Measurements from ENCODE around the gene IGSF21.

Gene IGSF21

DNA sequence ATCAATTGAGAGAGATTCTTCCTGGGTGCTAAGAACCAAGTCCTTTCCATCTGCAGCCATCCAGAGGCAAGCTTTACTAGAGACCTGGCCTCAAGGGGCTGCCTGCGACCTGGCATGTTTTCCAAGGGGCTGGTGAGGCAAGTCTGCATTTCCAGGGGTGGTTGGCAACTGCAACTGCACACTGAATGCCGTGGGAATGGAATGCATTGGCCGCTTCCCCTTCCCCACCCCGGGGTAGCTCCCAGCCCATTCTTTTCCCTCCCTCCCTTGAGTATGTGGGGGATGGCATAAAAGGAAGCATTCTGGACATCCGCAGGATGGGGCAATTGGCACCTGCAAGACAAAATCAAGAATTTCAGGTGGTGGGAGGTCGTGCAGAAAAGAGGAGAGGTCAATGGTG is 155.1 kb downstream of the IGSF21 start:
- no peak for DNase-seq (ENCODE audit: low read depth in 2 of 2)

DNA sequence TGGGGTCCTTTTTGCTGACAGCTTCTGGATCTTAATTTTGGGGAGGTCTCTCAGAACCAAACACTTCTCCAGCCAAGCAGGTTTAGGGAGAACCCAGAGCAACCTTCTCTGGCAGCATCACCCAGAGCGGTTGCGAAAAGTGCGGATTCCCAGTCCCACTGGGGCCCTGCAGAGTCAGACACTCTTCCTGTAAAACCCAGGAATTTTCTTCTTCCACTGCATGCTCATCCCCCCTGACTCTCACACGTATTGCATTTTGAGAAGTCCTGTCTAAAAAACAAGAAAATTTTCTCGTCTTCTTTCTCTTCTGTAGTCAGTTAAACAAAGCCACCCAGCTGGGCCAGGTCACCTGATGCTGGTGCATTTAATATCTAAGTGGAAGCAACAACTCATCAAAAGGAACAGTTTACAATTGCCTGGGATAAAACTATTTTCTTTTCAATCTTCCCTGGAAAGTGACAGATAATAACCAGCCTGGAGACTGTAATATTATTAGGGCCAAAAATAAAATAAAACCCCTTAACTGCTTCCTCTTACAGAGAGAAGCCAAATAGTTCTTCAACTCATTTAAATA is 156.0 kb downstream of the IGSF21 start:
- DNase-seq (ENCODE audit: low read depth in 2 of 2) = no peak

DNA sequence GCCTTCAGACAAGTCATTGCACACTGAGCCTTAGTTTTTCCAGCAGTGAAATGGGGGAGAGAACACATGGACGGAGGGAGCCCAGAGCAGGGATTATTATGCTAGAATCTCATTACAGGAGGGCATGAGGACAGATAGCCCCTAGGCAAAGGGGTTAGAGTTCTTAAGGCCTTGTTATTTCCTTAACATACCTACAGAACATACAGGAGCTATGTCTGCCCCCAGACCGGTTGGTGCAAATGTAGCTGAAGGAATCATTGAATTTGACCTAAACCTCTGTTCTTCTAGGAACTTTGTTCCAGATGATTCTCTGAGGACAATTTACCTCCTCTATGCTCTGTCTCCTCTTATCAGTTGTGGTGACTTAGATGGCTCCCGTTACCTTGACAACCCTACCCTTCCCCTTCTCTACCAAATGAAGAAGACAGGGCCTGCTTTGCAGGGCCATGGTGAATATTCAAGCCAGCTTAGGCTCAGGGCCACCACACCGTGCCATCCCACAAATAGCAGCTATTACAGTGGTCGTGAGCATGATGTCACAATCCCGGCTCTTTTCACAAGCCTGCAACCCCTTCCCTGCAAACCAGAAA is 156.9 kb downstream of the IGSF21 start:
- DNase-seq (ENCODE audit: low read depth in 2 of 2) = no peak

DNA sequence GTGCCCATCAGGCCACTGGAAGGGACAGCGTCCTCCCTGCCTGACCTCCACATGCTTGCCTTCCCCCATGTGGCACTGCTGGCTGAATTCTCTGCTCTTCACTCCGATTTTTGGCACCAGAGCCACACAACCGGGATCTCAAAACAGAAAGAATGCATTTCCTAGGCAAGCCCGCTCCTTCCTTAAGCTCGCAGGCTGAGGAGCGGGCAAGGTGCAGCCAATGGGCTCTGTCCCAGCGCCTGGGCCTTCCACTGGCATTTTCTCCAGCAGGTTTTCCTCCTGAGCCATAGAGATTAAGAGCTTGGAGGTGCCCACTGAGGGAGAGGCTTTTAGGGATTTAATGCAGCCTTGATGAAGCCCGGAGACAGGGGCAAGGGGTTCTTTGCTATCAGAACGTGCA is 158.0 kb downstream of the IGSF21 start:
- DNase-seq (ENCODE audit: low read depth in 2 of 2) = no peak

DNA sequence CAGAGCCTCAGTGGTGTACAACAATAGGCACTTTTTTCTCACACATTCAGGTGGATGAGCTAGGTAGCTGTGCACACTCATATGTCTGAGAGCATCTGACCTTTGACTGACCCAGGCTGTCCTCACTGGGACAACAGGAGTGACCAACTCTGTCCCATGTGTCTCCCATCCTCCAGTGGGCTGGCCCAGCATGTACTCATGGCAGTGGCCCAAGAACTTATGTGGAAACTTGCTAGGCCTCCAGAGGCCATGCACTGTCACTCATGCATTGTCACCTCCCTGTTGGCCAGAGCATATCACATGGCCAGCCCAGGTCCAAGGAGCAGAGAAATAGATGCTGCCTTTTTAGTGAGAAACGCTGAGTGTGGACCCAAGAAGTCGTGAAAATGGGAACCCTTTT is 158.8 kb downstream of the IGSF21 start:
- no peak for DNase-seq (ENCODE audit: low read depth in 2 of 2)

DNA sequence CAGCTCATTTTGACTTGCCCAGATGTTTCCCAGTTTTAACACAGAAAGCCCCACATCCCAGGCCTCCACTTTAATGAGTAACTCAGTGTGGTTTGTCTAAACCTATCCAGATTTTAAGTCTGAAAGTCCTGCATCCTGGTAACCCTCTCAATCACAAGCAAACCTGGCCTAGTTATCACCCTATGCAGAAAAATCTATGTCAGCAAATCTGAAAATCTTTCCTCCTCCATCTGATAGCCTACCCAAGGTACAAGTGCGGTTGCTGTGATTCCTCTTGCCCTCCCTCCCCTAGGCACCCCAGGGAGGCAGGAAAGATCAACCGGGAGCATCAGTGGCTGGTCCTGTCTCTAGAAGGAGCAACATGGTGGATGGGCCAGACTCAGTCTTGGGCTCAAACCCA is 163.7 kb downstream of the IGSF21 start:
- DNase-seq (ENCODE audit: low read depth in 2 of 2) = no peak

DNA sequence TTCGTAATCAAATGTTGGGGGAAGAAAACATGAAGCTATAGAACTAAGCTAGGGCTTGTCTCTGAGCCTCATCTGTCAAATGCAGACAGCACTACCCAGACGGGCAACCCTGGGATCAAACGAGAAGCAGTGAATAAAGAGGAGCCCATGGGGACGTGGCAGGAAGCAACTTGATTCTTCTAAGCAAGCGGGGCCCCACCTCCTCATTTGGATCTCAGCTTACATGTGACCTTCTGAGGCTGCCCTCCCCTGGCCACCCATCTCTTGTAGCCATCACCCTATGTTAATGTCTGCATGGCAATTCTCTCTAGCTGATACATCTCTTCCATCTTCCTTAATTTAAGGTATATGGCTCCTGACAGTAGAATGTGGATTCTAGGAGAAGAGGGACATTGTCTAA is 171.3 kb downstream of the IGSF21 start:
- DNase-seq (ENCODE audit: low read depth in 2 of 2) = no peak

DNA sequence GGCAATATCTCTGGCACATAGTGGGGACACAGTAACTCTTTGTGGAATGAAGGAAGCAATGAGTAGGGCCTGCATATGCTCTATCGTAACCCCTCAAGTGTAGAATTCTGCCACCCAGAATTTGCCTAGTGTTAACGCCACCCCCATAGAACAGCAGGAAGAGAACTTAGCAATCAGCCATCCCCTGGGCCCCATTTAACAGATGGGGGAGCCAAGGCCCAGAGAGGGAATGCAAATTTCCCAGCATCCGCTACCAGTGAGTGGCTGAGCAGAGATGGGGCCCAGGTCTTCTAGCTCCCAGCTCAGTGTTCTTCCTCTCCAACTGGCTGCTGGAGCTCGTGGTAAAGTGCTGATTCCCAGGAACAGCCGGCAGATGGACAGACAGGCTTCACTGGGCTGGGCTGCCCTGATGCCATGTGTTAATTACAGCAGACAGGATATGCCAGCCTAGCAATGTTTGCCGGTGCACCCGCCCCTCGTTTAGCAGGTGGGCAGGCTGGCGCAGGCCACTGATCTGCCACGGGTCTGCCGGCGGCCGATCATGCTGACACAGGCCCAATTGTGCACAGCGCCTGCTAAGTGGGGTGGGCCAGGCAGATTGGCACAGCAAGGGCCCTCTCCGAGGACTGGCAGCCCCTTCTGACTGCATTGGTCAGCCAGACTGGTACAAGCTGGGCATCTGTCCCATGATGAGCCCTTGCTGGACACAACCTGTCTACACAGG is 171.9 kb downstream of the IGSF21 start:
- no peak for DNase-seq (ENCODE audit: low read depth in 2 of 2)

DNA sequence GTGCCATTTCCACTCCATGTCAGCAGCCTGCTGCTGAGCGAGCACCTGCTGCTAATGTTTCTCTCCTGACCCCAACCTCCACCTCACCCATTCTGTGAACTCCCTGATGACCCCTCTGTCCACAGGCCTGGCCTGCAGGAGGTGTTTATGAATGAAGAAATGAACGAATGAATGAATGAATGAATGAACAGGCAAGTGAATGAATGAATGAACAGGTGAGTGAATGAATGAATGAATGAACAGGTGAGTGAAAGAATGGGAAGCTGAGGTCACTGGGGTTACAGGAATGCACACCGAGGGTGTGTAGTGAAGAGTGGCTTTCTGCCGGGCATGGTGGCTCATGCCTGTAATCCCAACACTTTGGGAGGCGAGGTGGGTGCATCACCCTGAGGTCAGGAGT is 173.4 kb downstream of the IGSF21 start:
- no peak for DNase-seq (ENCODE audit: low read depth in 2 of 2)

DNA sequence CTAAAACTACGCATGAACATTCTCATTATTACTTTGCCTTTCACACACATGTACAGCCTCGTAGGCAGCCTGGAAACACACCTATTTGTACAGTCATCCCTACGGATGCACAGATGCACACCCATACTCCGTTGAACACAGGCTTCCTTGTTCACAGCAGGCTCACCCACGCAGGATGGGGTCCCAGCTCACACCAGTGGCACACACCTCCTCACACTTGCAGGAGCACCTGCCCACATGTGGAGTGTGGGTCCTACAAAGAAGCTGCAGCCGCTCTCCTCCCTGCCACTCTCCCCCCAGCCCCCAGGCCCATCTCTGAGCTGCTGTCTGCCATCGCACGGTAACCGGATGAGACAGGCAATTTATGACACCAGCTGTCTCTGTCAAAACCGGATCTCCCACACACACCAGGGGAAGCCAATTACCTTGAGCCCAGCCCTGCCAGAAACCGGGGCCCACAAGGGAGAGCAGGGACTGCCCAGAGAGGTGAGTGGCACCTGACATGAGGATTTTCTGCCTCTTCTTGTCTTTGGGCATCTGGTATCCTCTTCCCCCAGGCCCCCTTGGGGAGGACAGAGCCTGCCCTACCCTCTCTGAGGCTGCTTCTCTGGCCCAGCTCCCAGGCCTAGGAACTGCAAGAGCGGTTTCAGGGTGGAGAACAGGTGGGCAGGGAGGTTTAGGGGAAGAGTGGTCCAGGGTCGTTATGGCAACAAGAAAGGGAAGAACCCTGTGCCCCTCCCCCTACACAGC is 175.4 kb downstream of the IGSF21 start:
- no peak for DNase-seq (ENCODE audit: low read depth in 2 of 2)

DNA sequence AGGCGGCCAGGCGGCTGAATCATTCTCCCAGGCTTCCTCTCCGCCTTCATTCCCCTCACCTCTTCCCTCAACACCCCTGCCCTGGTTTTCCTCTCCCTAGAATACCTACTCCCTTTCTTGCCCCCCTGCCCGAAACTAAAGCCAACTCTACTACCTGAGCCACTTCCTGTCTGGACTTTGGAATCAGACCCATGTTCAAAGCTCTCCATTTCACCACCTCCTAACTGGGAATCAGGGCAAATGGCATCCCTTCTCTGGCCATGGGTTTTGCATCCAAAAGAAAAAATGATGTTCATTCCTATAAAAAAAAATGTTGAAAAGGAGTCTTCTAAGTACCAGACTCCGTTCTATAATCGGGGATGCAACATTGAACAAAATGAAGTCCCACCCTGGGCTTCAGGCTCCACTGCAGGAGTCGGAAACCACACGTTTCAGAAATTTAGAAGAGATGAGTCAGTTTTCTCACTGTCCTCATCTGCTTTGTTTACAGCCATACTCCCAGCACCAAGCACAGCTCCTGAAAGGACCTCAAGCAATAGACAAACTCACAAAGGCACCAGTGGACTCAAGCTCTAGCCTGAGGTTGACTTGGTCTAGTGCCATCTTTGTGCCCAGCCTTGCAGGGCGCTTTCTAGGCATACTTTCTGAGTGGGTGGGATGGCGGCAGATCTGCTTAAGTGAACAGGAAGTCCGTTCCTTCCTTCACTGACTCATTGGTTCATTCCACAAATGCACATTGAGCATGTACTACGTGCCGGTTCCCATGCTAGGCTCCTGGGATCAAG is 176.2 kb downstream of the IGSF21 start:
- DNase-seq (ENCODE audit: low read depth in 2 of 2) = no peak

DNA sequence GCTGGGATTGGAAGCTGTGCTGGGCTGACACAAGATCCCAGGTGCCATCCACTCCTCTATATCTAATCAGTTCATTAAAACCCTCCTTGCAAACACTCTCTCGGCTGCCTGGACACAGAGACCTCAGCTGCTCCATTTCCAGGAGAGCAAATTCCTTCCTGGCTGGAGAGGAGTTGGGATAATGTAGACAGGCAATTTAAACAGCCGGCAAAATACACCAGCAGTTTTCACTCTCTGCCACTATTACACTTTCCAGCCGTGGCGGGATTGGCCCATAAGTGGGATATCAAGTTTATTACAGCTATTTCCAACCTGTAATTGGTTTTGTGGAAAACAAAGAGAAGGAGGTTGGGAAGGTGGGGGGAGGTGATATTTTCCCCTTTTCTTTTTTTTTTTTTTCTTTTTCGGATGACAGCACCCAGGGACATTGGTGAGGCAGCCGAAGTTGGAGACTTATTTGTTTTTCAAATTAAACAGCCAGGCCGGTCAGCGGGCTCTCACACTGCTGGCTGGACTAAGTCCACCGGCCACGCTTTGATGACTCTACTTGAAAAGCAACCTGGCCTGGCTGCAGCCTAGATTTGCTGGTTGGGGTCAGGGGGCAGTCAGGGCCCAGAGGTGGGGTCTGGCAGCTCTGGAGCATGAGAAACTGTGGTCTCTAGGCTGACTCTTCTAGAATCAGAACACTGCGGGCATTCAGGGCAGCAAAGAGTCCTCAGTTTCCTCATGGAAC is 177.4 kb downstream of the IGSF21 start:
- no peak for DNase-seq (ENCODE audit: low read depth in 2 of 2)

DNA sequence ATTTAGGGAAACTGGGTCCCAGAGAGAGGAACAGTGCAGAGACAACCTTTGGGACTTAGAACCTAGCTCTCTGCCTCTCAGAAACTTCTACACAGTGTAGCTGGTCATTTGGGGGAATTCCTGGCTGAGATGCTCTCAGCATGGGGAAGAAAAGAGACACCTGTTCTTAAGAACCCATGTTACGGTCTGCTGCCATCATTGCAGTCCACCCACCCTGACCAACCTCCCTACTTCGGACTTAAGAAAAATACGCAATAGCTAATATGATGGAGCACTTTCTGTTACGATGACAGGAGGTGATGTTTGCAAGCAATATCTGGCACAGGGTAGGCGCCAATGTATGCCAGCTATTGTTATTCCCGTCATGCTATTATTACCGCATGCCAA is 177.9 kb downstream of the IGSF21 start:
- DNase-seq (ENCODE audit: low read depth in 2 of 2) = no peak

DNA sequence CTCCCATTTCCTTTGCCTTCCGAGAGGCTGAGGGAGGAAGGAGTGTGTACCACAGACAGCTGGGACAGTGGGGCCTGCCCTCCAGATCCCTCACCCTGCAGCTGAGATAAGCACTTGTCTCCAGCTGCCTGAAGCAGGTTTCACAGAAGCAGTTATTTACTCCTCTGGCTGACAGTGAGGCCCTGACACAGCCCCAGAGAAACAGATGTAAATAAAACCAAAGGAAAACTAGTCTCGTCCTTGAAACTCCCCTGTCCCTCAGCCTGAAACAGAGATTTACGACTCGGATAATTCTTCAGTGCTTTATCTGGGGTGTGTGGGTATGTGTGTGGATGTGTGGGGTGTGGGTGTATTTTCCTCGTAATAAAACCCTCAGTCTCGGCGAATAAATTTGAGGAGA is 181.1 kb downstream of the IGSF21 start:
- DNase-seq (ENCODE audit: low read depth in 2 of 2) = no peak

DNA sequence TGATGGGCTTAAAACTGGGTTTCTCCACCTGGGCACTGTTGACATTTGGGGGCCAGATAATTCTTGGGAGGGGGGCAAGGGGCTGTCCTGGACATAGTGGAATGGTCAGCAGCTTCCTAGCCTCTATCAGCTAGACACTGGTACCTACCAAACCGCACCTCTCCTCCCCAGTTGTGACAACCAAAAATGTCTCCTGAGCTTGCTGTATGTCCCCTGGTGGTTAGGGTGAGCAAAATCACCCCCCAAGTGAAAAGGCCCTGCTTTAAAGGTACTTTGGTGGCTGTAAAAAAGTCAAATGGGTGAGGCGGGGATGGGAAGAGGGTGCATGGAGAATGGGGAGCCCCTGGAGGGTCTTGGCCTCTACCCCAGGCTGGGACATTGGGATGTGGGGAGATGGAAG is 182.0 kb downstream of the IGSF21 start:
- no peak for DNase-seq (ENCODE audit: low read depth in 2 of 2)

DNA sequence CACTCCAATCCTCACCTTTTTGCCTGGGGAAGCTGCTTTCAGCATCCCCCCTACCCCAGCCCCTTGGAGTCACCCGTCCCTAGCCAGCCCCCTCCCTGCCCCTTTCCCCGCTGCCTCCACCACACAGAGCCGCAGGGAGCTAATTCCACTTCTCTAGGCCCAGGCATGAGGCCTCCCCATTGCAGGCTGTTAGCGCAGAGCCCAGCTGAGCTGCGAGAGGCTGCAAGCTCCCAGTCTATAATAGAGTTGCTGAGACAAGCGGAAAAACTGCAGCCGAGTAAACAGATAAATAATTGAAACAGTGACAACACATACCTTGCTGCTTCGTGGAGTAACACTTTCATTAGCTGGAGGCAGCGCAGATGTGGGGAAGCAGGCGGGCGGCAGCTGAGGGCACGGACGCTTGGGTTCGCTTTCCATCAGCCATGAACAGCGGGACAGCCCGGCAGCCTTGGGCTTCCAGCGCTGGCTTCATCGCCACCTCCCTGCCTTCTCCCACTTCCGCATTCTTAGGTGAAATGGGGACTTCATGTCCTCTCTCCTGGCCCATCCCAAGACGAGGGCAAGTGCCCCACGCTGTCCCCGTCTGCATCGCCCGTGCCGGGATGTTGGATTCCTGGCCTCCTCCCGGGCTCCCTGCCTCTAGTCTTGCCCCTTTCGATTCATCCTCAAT is 183.3 kb downstream of the IGSF21 start:
- DNase-seq (ENCODE audit: low read depth in 2 of 2) = no peak

DNA sequence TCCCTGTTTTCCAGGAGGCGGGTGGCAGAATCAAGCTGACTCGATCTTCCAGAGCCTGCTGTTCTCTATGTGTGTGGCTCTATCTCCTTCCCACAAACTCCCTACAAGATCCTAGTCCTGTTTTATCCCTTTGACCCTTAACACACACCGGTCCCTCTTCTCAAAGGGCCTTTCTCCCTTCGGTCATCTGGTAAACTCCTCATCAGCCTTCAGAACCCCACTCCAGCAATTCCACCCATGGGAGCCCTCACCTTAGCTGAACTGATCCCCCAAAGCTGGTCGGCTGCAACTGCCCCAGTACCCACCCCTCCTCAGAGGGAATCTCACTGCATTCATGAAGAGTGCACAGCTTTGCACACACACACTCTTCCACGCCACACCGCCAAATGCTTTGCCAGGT is 184.9 kb downstream of the IGSF21 start:
- DNase-seq (ENCODE audit: low read depth in 2 of 2) = no peak

DNA sequence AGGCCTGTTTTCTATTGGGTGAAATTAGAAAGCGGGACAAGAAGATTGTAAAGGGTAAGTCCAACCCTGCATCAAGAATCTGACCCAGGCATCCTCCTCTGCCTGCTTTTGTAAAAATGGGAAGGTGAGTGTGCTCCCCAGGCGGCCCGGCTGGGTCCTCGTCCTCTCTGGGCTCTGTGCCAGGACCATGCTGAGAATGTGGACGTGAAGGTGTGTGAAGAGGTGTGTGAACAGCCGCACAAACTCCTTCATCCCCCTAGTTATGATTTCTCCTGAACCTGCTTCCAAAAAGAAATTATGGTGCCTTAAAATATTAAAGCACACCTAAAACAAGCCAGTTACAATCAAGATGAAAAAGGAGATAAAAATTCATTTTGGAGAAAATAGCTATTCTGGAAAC is 185.7 kb downstream of the IGSF21 start:
- DNase-seq (ENCODE audit: low read depth in 2 of 2) = no peak

DNA sequence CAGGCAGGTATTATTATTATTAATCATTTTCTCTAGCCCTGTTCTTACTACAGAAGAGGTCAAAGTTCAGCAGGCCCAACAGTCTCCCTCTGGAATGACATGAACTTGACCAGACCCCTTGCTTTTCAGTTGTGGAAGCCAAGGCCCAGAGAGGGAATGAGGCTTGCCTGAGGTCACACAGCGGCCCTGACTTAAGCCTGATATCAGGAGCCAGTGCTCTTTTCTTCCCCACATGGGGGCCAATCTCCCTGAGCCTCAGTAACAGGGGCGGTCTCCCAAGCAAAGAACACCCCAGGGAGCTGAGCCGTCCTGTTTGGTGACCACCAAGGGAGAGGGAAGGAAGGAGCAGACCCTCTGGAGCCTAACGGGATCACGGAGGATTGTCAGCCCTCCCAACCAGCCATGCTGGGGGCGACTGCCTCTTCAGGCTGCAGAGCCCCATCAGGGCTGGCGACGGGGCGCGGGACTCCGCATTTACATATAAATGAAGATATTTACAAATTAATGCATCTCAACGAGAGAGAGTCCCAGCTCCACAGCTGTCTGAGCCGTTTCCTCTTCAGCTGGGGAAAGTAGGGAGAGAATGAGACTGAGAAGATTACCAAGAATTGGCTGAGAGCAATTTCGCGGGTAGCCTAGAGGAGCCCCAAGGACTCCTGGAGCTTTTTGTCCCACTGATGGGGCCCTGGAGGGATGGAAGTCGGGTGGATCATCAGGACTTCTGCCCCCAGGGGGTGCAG is 187.0 kb downstream of the IGSF21 start:
- no peak for DNase-seq (ENCODE audit: low read depth in 2 of 2)

Data from stimulated activated CD4-positive, alpha-beta T cell treated with anti-CD3 and anti-CD28 coated beads, Interleukin-12 subunit alpha, Interleukin-12 subunit beta, amount 100 ng/mL, for 24 hours (primary cell).